HL-60/S4 treated with phorbol 12-myristate 13-acetate at 8.2 ng/mL for 4 days and 3 days (cell line): ENCODE measurements around the gene PASK.

Experiments
- in situ Hi-C: fragments of 300-500 bp; cut with MboI; formaldehyde crosslinking; loops from 2 replicates; pipeline ENCODE4 v1.15.0; 2022; ENCODE audit warnings: low sequenced_read_pairs

PASK gene

DNA sequence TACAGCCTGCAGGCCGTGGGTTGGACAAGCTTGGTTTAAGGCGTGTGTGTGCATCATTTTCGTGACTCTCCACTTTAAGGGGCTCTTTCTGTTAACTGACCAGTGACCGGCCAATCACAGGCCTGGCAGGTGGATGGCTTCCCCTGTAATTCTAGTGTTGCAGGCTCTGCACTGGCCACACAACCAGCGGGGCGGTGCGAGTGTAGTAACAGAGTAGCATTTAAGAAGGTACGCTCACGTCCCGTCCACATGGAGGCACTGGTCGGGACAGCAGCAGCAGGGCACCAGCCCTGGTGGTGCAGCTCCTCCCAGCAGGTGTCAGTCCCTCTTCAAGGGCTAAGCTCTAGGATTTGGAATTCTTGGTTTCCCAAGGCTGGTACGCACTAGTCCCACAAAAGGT lies 31.2 kb upstream of the PASK start:
- in situ Hi-C loops: no loop called here

DNA sequence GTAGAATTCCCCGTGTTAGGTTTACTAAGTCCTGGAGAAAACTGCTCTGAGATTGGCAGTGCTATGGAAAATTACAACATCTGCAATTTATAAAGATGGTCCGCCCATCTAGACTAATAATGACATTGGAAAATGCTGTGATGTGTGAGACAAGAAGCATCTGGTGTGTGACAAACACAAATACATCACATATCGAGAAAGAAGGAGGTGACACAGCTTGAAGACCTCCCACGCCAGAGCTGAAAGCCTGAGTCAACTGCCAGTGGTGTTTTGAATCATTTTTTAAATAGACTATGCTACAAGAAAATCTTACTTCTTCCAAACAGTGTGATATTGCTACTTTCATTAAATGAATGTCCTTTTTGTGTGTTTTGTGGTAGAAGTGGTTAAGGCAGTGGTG lies 30.6 kb upstream of the PASK start:
- in situ Hi-C loops: no loop called here

DNA sequence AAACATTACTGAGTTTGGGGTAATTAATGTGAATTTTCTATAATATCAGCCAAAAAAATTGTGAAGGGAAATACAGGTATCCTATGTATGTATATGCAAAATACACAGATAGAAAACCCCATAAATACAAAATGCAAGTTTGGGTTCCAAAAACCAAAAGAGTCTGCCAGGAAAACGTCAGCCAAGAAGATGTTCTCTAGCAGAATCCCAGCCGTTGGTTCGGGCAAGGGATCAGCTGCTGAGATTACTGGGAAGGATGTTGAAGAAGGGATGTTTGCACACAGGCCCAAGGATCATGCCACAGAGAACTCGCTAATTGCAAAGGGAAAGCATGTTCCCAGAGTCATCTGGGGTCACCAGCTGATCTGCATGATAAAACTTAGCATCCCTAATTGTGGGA lies 29.7 kb upstream of the PASK start:
- in situ Hi-C loops: no loop called here

DNA sequence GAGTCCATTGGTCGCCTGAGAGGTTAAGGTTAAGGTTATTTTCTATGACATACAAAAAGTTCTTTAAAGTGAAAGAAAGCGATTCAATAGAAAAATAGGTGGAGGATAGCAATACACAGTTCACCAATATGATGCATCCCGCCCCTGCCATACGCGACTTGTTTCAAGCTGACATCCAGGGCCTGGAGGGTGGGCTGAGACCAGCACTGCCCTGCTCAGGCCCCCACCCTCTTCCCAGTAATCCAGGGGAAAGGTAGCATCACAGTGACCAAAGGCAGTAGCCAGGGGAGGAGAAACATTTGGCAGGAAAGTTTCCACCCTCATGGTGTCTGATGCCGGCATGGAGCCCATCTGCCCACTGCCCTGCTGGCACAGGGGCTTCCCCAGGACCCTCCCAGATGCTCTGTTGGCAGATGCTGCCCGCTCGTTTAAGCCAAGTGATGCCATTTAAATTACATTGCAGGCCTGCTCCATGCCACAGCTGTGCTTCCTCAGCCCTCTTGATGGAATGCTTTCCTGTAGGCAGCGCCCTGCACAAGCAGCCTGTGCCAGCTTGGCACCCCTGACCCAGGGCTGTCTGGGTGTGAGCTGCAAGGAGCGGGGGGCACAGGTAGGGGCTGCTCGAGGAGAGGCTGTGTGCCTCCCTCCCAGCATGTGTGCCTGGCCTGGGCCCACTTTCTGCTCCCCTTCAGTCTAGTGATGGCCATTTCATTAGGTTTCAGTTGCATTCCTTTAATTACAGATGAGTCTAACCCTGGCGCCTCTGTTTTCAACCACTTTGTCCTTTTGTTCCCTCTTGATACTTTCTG lies 28.5 kb upstream of the PASK start:
- in situ Hi-C loops: no loop called here

DNA sequence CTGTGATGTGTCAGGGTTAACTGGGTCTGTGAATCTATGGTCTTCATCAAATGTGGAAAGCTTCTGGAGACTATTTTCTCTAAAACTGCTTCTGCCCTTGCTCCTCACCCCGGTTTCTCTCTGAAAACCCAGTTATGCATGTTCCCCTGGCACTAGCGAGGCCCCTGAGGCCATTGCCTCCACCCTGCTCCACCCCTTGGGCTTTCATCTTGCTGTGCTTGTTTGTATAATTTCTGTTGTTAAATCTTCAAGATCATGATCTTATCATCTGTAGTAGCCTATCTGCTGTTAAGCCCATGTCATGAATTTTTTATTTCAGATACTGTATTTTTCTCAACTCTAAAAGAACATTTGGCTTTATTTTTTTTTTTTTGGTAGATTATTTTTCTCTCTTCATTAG lies 24.3 kb upstream of the PASK start:
- in situ Hi-C loops: no loop called here

DNA sequence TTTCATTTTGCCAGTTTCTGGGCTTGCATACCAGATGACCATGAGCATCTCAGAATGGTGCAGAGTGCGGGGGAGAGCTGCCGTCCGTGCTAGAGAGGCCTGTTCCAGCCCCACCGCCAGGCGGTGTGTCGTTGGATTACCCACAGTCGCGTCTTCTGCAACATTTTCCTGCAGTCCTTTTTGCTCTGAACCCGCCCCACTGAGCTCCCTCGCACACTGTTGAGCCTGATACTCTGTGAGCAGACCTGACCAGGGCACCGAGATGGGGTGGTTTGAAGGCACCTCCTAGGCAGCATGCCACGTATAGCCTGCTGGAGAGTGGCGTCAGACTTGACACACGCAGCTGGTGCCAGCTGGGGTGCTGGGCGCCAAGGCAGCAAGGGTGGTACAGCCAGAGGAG lies 19.1 kb upstream of the PASK start:
- in situ Hi-C loops: no loop called here

DNA sequence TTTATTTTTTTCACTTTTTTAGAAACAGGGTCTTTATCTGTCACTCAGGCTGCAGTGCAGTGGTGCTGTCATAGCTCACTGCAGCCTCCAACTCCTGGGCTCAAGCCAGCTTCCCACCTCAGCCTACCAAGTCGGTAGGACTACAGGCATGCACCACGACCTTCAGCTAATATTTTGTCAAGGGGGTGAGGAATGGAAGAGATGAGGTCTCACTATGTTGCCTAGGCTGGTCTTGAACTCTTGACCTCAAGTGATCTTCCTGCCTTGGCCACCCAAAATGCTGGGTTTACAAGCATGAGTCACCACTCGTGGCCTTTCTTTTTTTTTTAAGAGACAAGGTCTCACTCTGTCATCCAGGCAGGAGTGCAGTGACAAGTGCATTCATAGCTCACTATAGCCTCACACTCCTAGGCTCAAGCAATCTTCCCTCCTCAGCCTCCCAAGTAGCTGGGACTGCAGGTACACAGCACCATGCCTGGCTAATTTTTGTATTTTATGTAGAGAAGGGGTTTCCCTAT lies 14.4 kb upstream of the PASK start:
- in situ Hi-C loops: no loop called here

DNA sequence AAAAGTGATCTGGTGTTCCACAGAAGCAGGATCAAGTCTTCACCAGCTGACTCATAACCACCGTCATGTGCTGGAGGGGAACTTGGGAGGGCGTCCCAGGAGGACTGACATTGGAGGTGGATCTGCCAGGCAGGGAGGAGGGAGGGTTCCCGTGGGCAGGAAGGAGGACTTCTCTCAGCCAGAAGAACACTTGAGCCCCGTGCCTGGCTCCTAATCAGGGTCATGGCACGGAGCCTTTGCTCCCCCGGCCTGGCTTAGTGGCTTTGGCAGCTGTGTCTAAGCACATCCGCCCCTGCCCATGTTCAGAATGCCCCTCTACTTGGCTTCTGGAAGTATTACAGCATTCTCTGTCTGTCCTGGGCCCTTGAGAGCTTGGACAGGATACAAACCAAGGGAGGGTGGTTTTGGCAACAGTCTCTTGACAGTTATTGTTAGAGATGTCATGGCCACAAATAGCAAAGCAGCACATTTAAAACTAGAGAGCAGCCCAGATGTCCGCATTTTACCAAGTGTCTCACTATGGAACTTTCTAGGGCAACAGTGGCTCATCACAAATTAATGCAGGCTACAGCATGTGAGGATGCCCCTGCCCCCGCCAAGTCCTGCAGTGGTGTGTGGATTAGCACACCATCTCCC lies 12.5 kb upstream of the PASK start:
- in situ Hi-C loops: no loop called here

DNA sequence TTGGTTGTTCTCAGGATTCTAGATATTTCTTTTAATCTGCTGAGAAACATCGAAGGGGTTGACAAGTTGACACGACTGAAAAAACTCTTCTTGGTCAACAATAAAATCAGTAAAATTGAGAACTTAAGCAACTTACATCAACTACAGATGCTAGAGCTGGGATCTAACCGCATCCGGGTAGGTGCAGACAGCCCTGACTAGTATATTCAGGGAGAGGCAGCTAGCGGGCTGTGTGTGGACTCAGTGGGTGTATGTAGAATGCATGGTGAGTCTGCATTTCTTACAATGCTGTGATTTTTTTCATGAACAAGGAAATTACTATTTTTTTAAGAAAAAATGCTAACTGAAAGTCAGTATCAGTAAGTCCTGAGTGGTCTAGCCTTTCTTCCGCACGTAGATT lies 11.0 kb upstream of the PASK start:
- in situ Hi-C loops: no loop called here

DNA sequence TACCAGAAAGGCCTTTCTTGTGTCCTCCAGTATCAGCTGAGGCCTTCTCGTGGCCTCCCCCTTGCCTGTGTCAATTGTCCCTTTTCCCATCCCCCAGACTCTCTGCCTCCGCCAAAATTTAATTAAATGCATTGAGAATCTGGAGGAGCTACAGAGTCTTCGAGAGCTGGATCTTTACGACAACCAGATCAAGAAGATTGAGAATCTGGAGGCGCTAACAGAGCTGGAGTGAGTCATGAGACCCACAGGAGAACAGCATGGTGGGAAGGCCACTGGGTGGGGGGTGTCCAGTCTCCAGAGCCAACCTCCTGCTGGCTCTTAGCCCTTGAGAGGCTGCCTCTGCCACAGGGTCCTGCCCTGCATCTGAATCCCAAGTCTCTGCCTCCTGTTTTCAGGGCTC lies 9.8 kb upstream of the PASK start:
- in situ Hi-C loops: no loop called here

DNA sequence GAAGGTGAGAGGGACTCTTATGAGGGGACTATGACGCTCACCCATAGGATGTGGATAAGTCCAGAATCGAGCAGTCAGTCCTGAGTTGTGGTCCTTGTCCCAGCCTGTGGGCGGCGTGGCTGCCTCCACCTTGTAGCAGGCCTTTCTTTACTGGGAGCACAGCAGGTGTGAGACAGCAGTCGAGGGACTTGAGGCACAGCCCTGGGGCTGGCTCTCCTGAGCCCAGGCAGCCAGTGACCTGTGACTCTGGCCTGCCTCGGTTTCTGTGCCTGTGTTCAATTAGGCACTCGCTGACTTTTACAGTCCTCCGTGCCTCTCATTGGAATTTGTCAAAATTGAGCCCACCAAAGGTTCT lies 9.3 kb upstream of the PASK start:
- in situ Hi-C loops: no loop called here

DNA sequence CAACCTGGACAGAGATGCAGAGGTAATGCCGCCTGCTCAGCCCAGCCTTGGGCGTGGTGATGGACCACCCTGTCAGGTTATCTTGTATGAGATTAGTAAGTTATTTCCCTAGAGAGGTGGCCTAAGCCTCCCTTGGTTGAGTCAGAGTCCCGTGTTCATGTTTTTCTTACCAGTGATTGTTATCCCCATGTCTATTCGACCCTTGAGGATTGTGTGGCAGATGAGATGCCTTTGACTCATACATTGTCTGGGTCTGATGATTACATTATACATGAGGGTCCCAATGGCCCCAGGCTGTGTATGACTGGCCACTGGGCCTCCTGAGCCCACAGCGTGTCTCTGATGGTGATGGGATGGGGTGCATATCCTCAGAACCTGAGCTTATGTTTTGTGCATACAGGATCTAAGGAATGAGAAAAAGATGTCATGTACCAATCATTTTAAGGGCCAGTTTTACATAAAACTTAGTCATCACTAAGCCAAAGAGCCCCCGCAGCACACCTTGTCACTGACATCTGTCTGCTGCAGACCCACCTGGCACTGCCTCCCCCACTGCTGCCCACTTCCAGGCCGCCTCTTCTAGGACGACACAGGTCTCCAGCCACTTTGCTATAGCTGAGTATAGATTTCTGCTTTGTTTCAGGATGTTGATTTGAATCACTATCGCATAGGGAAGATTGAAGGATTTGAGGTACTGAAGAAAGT lies 8.7 kb upstream of the PASK start:
- in situ Hi-C loops: no loop called here

DNA sequence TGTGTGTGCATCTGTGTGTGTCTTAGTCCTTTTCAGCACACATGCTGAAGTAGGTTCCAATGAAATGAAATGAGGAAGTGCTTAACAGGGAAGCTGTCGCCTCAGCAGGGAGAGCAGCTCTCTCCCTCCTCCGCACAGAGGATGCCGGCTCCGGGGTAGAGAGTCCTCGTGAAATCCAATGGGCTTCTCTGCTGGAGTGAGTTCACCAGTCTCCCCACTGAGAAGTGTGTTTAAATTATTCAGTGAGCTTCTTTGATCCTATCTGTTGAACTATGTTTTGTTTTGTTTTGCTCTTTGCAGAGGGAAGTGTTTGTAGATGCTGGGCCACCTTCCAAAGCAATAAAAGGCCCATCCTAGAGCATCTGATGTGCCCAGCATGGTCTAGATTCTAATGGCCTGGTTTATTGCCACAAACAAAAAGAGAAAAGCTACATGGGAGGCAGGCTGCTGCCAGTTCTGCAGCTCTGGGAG lies 7.7 kb upstream of the PASK start:
- in situ Hi-C loops: no loop called here

DNA sequence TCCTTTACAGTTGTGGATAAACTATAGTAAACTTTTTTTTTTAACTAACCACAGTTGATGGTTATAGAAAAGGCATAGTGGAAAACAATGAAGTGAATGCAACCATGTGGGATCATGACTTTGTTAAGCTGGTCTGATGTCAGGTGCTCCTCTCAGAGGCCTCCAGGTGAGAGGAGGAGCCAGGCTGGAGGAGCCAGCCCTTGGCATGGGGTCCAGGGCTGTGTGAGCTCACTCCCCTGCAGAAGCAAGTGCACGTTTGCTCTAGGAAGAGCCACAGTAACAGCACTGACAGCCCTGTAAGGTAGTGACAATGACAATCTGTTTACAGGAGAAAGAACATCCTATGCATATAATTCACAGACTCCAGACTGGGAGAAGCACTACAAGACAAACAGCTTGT lies 6.7 kb upstream of the PASK start:
- in situ Hi-C loops: no loop called here

DNA sequence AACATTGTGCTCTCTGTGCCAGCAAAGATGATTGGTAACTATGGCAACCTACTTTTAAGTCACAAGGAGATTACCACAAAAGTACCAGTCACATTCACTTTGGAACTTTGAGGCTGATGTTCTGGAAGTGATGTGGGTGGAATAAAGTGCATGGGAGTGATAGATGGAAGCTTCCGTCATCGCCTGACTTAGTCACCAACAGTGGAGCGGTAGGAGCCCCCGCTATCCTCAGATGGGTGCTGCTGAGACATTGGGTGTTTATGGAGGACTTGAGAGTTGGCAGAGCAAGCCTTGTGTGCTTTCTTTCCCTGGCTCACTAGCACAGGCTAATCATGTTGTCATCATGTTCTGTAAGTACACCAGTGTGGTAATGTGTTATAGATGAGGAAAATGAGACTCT lies 5.6 kb upstream of the PASK start:
- in situ Hi-C loops: no loop called here

DNA sequence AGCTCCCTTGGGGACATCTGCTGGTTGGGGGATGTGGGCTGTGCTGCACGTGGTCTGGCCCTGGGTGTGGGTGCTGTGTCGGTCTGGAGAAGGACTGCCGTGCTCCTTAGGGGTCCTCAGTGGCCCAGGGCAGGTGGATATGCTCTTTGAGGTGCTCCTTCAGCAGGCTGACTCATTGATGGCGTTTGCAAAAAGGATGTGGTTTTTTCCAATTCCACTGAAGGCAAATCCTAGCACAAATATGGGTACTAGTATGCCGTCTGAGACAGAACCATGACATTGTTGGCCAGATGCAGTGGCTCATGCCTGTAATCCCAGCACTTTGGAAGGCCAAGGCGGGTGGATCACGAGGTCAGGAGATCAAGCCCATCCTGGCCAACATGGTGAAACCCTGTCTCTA lies 4.3 kb upstream of the PASK start:
- in situ Hi-C loops: no loop called here

DNA sequence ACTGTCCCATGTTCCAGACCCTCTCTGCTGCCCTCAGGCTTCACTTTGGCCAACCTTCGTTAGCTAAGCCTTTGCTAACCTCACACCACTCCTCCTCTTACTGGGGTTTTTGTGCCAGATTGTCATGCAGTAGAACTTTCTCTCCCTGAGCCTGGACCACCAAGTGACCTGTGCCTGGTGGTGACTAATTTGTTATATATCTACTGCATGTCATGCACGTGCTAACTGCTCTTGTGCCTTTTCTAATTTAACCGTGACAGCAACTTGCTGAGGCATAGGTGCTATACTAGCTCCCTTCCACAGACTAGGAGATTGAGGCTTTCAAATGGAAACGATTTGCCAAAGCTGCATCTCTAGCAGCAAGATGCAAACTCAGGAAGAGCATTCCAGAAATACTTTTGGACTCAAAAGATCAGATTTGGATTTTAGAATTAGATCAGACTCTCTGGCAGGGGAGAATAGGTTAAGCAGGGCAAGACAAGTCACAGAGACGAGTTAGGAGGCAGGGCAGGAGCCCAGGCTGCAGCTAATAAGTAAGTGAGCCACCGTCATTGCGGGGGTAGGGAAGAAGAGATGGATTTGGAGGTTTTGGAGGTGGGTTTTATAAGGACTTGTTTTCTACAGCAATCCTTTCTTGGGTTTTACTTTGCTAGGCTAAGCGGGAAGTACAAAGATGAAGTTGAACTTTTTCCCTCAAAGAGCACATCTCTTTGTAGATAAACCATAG lies 2.8 kb upstream of the PASK start:
- in situ Hi-C loops: no loop called here

DNA sequence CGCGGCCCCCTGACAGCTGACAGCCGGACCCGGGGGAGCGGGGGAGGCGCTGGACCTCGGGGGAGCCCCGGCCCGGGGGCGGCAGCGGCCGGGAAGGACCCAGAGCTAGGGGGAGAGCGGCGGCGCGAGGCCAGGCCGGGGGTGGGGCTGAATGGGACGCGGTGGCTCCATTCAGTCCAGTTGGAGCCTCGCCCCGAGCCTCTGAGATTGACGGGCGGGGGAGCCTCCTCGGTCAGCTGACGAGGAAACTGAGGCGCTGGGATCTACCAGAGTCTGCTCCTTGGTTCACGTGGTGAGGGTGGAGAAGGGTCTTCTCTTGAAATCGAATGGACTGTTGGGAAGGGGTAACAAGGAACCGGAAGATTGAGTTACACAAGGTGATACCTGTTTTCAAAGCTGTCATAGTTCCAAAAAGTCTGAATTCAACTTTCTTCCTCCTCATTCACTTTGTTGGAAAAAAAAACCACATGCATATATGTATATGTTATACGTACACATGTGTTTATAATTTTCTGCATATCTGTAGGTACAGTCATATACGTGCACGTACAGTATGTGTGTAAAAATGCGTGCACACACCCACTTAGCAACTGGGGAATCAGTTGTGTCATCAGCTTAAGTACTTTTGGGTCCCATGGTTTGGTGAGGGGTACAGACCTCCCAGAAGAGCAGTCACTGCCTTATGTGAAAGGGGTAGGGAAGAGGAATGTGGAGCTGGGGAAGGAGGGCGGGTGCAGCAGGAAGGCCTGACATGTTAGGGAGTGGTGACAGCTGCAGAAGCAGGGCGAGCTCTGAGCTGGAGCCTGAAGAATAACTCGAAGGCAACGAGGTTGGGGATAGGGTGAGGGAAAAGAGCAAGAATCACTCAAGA lies 1.6 kb upstream of the PASK start:
- in situ Hi-C loops: no loop called here

DNA sequence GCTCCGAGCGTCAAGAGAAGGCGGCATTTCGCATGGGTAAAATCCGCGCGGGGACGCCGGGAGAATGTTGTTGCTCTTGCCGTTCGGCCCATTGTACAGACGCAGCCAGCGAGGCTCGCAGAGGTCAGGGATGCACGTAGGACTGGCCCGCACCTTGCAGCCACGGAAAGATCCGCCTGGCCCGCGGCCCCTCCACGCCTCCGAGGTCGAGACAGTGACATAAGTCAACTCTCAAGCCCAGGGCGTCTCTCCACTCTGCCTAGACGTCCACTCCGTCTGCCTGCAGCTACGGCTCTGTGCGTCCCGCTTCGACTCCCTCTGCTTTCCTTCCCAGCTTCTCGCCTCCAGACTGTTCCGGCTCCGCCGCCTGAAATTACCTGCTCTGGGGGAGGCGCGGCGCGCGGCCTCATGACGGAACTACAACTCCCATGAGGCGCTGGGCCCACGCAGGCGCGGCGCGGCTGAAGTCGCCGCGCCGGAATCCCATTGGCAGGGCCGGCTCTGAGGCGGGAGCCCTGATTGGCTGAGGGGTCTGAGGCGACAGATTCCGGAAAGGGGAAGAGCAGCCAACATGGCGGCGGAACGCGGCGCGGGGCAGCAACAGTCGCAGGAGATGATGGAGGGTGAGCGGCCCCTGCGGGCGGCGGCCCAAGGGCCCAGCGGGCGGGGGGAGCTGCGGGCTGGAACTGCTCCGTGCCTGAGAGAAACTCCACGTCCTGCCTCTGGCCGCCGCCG lies 820 bp upstream of the PASK start, which contains the start of gene PPP1R7:
Gene PPP1R7, plus strand, starts transcription at position 543 of the 735 bp plus-strand sequence. Its CDS starts 29 bp downstream, at position 572.
- in situ Hi-C loops: no loop called here

DNA sequence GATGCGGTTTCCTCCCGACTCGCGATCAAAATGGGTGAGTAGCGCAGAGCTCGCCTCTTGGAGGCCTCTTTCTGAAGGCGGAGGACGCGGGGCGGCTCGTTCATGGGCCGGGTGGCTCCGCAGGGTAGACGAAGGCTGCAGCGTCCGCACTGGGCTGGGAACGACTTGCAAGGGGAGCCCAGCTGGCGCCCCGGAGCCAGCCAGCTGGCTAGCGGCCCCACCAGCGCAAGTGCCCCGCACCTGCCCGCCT lies 328 bp upstream of the PASK start:
- in situ Hi-C loops: no loop called here
